Endothelial cell of umbilical vein (primary cell): ENCODE data around the gene BICRA. TPM values are rescaled to one million over a fixed set of nuclear protein-coding genes. Genes with fewer than 3 reads are reported as not detected.

ENCODE experiments used
- BruUV-seq: library from RNA; stranded (reverse); fragments of 400-500 nt; replicated peaks from 2 replicates; lab custom pipeline; 2021; lab: Mats Ljungman, UMichigan
- CTCF ChIA-PET: fragments of 300-600, 350-600 bp; sonication (Branson Sonifier 250); formaldehyde crosslinking; loops from one replicate; lab custom pipeline; 2021; ENCODE audit warnings: antibody characterized with exemption, inconsistent platforms; lab: Charles Lee
- POLR2A ChIA-PET: fragments of 300-600, 350-600 bp; sonication (Branson Sonifier 250); formaldehyde crosslinking; loops from one replicate; lab custom pipeline; 2021; ENCODE audit warnings: antibody characterized with exemption, inconsistent platforms; lab: Charles Lee
- DNase-seq: peaks from one replicate; pipeline ENCODE4 v3.0.0-alpha.2; 2011; ENCODE audit warnings: low read depth, low spot score
- FAIRE-seq: peaks from 2 replicates; lab custom pipeline; 2011; peaks lifted over from hg19 to GRCh38; lab: Jason Lieb, UNC
- H2AFZ ChIP-seq: 2 replicates; pipeline ENCODE4 v1.6.0; 2012; ENCODE audit warnings: low read depth, low read length, control low read depth, inconsistent platforms
- H3K27ac ChIP-seq: 2 replicates; pipeline ENCODE4 v1.5.1; 2011; ENCODE audit warnings: low read depth, mild to moderate bottlenecking, control low read depth, low read length, moderate library complexity; ENCODE audit not compliant: insufficient read depth
- H3K27me3 ChIP-seq, 2 experiments: 2 replicates each; pipeline versions ENCODE4 v1.6.0 to v1.6.1; 2011; ENCODE audit warnings: low read length in 2 of 2, mixed read lengths in 1 of 2; ENCODE audit not compliant: control insufficient read depth in 2 of 2, insufficient read depth in 2 of 2
- H3K36me3 ChIP-seq, 2 experiments: 2 replicates in 1 of 2; 3 replicates in 1 of 2; pipeline ENCODE4 v1.5.1; 2011; ENCODE audit warnings: low read length in 2 of 2, mild to moderate bottlenecking in 1 of 2, moderate library complexity in 1 of 2; ENCODE audit not compliant: control insufficient read depth in 2 of 2, insufficient read depth in 2 of 2; ENCODE audit errors: extremely low read depth in 1 of 2
- H3K4me1 ChIP-seq: 3 replicates; pipeline ENCODE4 v1.5.1; 2011; ENCODE audit warnings: mild to moderate bottlenecking, low read length; ENCODE audit not compliant: control insufficient read depth, insufficient read depth; ENCODE audit errors: extremely low read depth
- H3K4me2 ChIP-seq: 2 replicates; pipeline ENCODE4 v1.6.1; 2011; ENCODE audit warnings: low read length, control low read depth, mixed read lengths; ENCODE audit not compliant: insufficient read depth
- H3K4me3 ChIP-seq, 3 experiments: fragments of 200-600 bp in 1 of 3; sonication (generic), shearing (Covaris generic) in 1 of 3; replicated peaks in 1 of 3; 2 replicates each; pipeline ENCODE4 v1.5.1; 2011 to 2016; ENCODE audit warnings: control low read depth in 3 of 3, low read length in 3 of 3, mild to moderate bottlenecking in 2 of 3, inconsistent platforms in 1 of 3, low read depth in 1 of 3, moderate library complexity in 1 of 3; ENCODE audit not compliant: insufficient read depth in 1 of 3
- H3K79me2 ChIP-seq: 2 replicates; pipeline ENCODE4 v1.6.0; 2012; ENCODE audit warnings: low read length, inconsistent platforms; ENCODE audit not compliant: control insufficient read depth, insufficient read depth
- H3K9ac ChIP-seq: replicated peaks from 2 replicates; pipeline ENCODE3; 2011; ENCODE audit warnings: low read length, control low read depth; ENCODE audit not compliant: insufficient read depth; ENCODE audit errors: extremely low read depth
- H3K9me1 ChIP-seq: replicated peaks from 3 replicates; pipeline ENCODE4 v1.6.0; 2011; ENCODE audit warnings: mild to moderate bottlenecking, low read length; ENCODE audit not compliant: control insufficient read depth, insufficient read depth; ENCODE audit errors: extremely low read depth
- H3K9me3 ChIP-seq: replicated peaks from 2 replicates; pipeline ENCODE4 v1.5.1; 2012; ENCODE audit warnings: low read length, inconsistent platforms; ENCODE audit not compliant: control insufficient read depth, insufficient read depth
- H4K20me1 ChIP-seq: replicated peaks from 2 replicates; pipeline ENCODE3; 2011; ENCODE audit warnings: mild to moderate bottlenecking, low read length; ENCODE audit not compliant: control insufficient read depth, insufficient read depth; ENCODE audit errors: extremely low read depth
- CTCF ChIP-seq, 2 donors: IDR thresholded peaks; 1 replicate in 1 of 2; 2 replicates in 1 of 2; pipeline ENCODE4 v1.5.1; 2011; ENCODE audit warnings: low read length in 2 of 2, mild to moderate bottlenecking in 2 of 2, moderate library complexity in 2 of 2, control low read depth in 1 of 2, inconsistent platforms in 1 of 2, low read depth in 1 of 2; ENCODE audit not compliant: insufficient read depth in 1 of 2; ENCODE audit errors: extremely low read depth in 1 of 2
- EZH2 ChIP-seq: IDR thresholded peaks from 2 replicates; pipeline ENCODE4 v1.6.1; 2012; ENCODE audit warnings: borderline replicate concordance, low read depth, mild to moderate bottlenecking, moderate library complexity, low read length, inconsistent platforms; ENCODE audit not compliant: severe bottlenecking
- FOS ChIP-seq: IDR thresholded peaks from 2 replicates; pipeline ENCODE4 v1.6.1; 2011; ENCODE audit warnings: mild to moderate bottlenecking, low read length, moderate library complexity, borderline replicate concordance; ENCODE audit not compliant: insufficient read depth
- GATA2 ChIP-seq: IDR thresholded peaks from 2 replicates; pipeline ENCODE4 v1.7.0; 2011; ENCODE audit warnings: low read depth, mild to moderate bottlenecking, moderate library complexity, mixed read lengths, low read length; ENCODE audit not compliant: insufficient read length, insufficient read depth
- JUN ChIP-seq: IDR thresholded peaks from 2 replicates; pipeline ENCODE4 v1.6.1; 2011; ENCODE audit warnings: borderline replicate concordance, low read depth; ENCODE audit not compliant: insufficient read length, insufficient read depth
- MYC ChIP-seq: IDR thresholded peaks from one replicate; pipeline ENCODE4 v1.6.1; 2011; ENCODE audit warnings: mild to moderate bottlenecking, low read depth, low read length
- POLR2A ChIP-seq: IDR thresholded peaks from 2 replicates; pipeline ENCODE4 v1.6.1; 2012; ENCODE audit warnings: low read depth, mild to moderate bottlenecking, control low read depth, low read length
- POLR2AphosphoS5 ChIP-seq: IDR thresholded peaks from 2 replicates; pipeline ENCODE4 v1.6.1; 2012; ENCODE audit warnings: low read depth, mild to moderate bottlenecking, control low read depth, low read length, moderate library complexity; ENCODE audit not compliant: insufficient read depth
- dilution Hi-C: fragments of 300-500 bp; cut with MboI; formaldehyde crosslinking; loops from one replicate; pipeline ENCODE4 v1.15.0; 2019; ENCODE audit warnings: low sequenced_read_pairs; ENCODE audit not compliant: extremely low pct_ligation_motif_present
- intact Hi-C: fragments of 100-400 bp; cut with micrococcal nuclease; formaldehyde crosslinking; loops from one replicate; pipeline ENCODE4 v1.10.0; 2022
- polyA plus RNA-seq, 4 experiments: library from polyadenylated mRNA; depleted of rRNA in 3 of 4; stranded (reverse) in 3 of 4; unstranded in 1 of 4; fragments of >200 nt; gene quantifications; 2 replicates each; pipeline versions ENCODE4 v1.2.1 to v1.2.3, GENCODE V29; 2011 to 2012; ENCODE audit warnings: missing spikeins in 1 of 4
- total RNA-seq: library from RNA; stranded (reverse); gene quantifications from 2 replicates; pipeline ENCODE4 v1.2.3, GENCODE V29; 2021
- TF ChIP-seq, protein P1 (sequence below): IDR thresholded peaks from 2 replicates; pipeline ENCODE4 v1.6.1; 2011; ENCODE audit not compliant: insufficient read depth, insufficient read length

Gene BICRA
- total and polyA plus RNA-seq, 2 donors (not counting 3 experiments of a cell fraction or from before 2014, with no cell fraction given) = 3.8 to 20.5 TPM

DNA sequence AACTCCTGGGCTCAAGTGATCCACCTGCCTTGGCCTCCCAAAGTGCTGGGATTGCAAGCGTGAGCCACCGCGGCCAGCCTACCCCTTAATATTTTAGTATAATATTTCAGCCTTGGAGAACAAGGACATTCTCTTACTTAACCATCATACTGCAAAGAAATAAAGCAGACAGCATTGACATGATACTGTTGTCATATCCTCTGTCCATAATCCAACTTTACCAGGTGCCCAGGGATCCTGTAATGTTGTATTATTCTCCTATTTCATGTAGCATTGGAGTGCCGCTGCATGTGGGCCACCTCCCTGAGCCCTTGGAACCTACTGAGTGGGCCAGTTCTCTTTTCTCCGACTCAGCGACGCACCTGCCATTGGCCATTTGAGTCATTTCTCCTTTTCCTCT is 82.8 kb downstream of the BICRA start:
- H3K4me2 ChIP-seq = no peak overlapping the region
- ChIA-PET CTCF (no interaction called here), POLR2A (no interaction called here)
- no peaks in the 10 kb centered on the region for H3K9me3 ChIP-seq
- no peak overlapping the region for H2AFZ ChIP-seq
- intact Hi-C loops (no loop called here), dilution Hi-C loops (no loop called here)
- peaks cover 0 to 13% of the 10 kb centered on the region in 2 experiments for H3K36me3 ChIP-seq
- peaks cover 3% of the 10 kb centered on the region for H3K4me1 ChIP-seq
- H3K27ac ChIP-seq = no peak overlapping the region
- no peaks in the 10 kb centered on the region for H3K27me3 ChIP-seq
- DNase-seq (no peak), FAIRE-seq (no peak)
- no peaks in the 10 kb centered on the region for H3K9me1 ChIP-seq
- no peak overlapping the region for H3K4me3 ChIP-seq
- TF ChIP-seq, protein P1, sequence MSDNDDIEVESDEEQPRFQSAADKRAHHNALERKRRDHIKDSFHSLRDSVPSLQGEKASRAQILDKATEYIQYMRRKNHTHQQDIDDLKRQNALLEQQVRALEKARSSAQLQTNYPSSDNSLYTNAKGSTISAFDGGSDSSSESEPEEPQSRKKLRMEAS = no peak
- TF ChIP-seq JUN = no peak
- no peak for TF ChIP-seq FOS
- TF ChIP-seq EZH2 = no peak
- TF ChIP-seq GATA2 = no peak
- TF ChIP-seq CTCF (IDR thresholded peaks at IDR 0.05; ENCODE audit: extremely low read depth in 1 of 2, insufficient read depth in 1 of 2, low read depth in 1 of 2, low read length in 2 of 2) = no peak
- TF ChIP-seq POLR2A = no peak
- no peak for TF ChIP-seq MYC
- no peak for TF ChIP-seq POLR2AphosphoS5
- H3K9ac ChIP-seq = no peak overlapping the region
- H3K79me2 ChIP-seq = no peaks in the 10 kb centered on the region
- no peaks in the 10 kb centered on the region for H4K20me1 ChIP-seq
- BruUV-seq = no TSS peak
